Natural killer cell treated with Interleukin-12 subunit alpha and Interleukin-12 subunit beta and Interleukin-15 and Interleukin-18, amount 100 ng/mL, for 72 hours (primary cell): ENCODE data around the gene KCNIP4. TPM values are rescaled to one million over a fixed set of nuclear protein-coding genes. Genes with fewer than 3 reads are reported as not detected.
A peak's percentile ranks its signal among the peaks of the same experiment; 100 is the strongest.

Source experiments
- ATAC-seq, 2 donors: fragments of 150-1000 bp; cut with Tn5 transposase in 1 of 2; sonication (Bioruptor Pico), chemical (Tn5 transposase) in 1 of 2; 2 replicates each; pipeline ENCODE4 v1.10.0; 2021
- DNase-seq: peaks from one replicate; pipeline ENCODE4 v3.0.0; 2022; ENCODE audit warnings: low spot score
- H3K27ac Mint-ChIP-seq, 2 donors: 1 replicate in 1 of 2; 2 replicates in 1 of 2; pipeline ENCODE4 v1.8.0; 2022; ENCODE audit warnings: mixed read lengths in 2 of 2, mild to moderate bottlenecking in 1 of 2, moderate library complexity in 1 of 2
- H3K27me3 Mint-ChIP-seq, 2 donors: 1 replicate in 1 of 2; 2 replicates in 1 of 2; pipeline ENCODE4 v1.8.0; 2022; ENCODE audit warnings: mixed read lengths in 2 of 2
- H3K36me3 Mint-ChIP-seq: one replicate; pipeline ENCODE4 v1.8.0; 2022; ENCODE audit warnings: mixed read lengths
- H3K4me1 Mint-ChIP-seq, 2 donors: 1 replicate in 1 of 2; 2 replicates in 1 of 2; pipeline ENCODE4 v1.8.0; 2022; ENCODE audit warnings: low read depth in 2 of 2, mixed read lengths in 2 of 2, mild to moderate bottlenecking in 1 of 2
- H3K4me3 Mint-ChIP-seq: one replicate; pipeline ENCODE4 v1.8.0; 2022; ENCODE audit warnings: mixed read lengths
- H3K9me3 Mint-ChIP-seq: 2 replicates; pipeline ENCODE4 v1.8.0; 2022; ENCODE audit warnings: mixed read lengths
- total RNA-seq, 2 donors: library from RNA; stranded (reverse); gene quantifications; one replicate each; pipeline ENCODE4 v1.2.3, GENCODE V29; 2022

Gene KCNIP4
- total RNA-seq, 2 donors from 2014 or later, result not detected

- no peak for DNase-seq
- Mint-ChIP-seq H3K4me1 (no peaks in the 10 kb centered on the region), H3K36me3 (peaks cover 6% of the 10 kb centered on the region), H3K27me3 (no peaks in the 10 kb centered on the region), H3K9me3 (peaks cover 7% of the 10 kb centered on the region), H3K27ac (no peak overlapping the region), H3K4me3 (no peak overlapping the region)
- no peak for ATAC-seq
Measured at GRCh38 chr4:20925176-20925575, 1023.4 kb downstream of the KCNIP4 start.

- Mint-ChIP-seq H3K4me3 (no peak overlapping the region), H3K9me3 (peaks cover 7% of the 10 kb centered on the region), H3K27ac (no peak overlapping the region), H3K4me1 (peaks cover 2 to 6% of the 10 kb centered on the region in 2 donors), H3K27me3 (no peaks in the 10 kb centered on the region), H3K36me3 (no peaks in the 10 kb centered on the region)
- no peak for DNase-seq
- ATAC-seq, result no peak
Measured at GRCh38 chr4:20922962-20923361, 1025.6 kb downstream of the KCNIP4 start.

- no peak for DNase-seq
Measured at GRCh38 chr4:20916106-20916505, 1032.5 kb downstream of the KCNIP4 start.

GRCh38 chr4:20904966-20905365, 1043.6 kb downstream of the KCNIP4 start:
- Mint-ChIP-seq H3K27me3 (no peaks in the 10 kb centered on the region), H3K27ac (no peak overlapping the region), H3K36me3 (no peaks in the 10 kb centered on the region)

More at GRCh38 chr4:20916106-20916505, 1032.5 kb downstream of the KCNIP4 start:
- peak; percentile 66 to 71 for ATAC-seq
- Mint-ChIP-seq H3K36me3 (no peaks in the 10 kb centered on the region), H3K4me3 (peak overlapping the region; percentile 67), H3K27me3 (no peaks in the 10 kb centered on the region), H3K4me1 (peaks cover 13 to 22% of the 10 kb centered on the region in 2 donors), H3K9me3 (peaks cover 3% of the 10 kb centered on the region), H3K27ac (peak overlapping the region; percentile 15 to 47)

GRCh38 chr4:20901851-20902250, 1046.7 kb downstream of the KCNIP4 start:
- H3K9me3 Mint-ChIP-seq, result peaks cover 2% of the 10 kb centered on the region
- H3K27me3 Mint-ChIP-seq, result no peaks in the 10 kb centered on the region
- DNase-seq (no peak), ATAC-seq (no peak)
- H3K4me1 Mint-ChIP-seq, result peaks cover 14 to 16% of the 10 kb centered on the region in 2 donors
- no peak overlapping the region for H3K27ac Mint-ChIP-seq
- H3K36me3 Mint-ChIP-seq, result no peaks in the 10 kb centered on the region
- H3K4me3 Mint-ChIP-seq, result no peak overlapping the region

More at GRCh38 chr4:20904966-20905365, 1043.6 kb downstream of the KCNIP4 start:
- H3K9me3 Mint-ChIP-seq, result no peaks in the 10 kb centered on the region
- DNase-seq, result no peak
- H3K4me1 Mint-ChIP-seq, result peaks cover 0 to 3% of the 10 kb centered on the region in 2 donors
- no peak overlapping the region for H3K4me3 Mint-ChIP-seq
- ATAC-seq, result no peak

DNA sequence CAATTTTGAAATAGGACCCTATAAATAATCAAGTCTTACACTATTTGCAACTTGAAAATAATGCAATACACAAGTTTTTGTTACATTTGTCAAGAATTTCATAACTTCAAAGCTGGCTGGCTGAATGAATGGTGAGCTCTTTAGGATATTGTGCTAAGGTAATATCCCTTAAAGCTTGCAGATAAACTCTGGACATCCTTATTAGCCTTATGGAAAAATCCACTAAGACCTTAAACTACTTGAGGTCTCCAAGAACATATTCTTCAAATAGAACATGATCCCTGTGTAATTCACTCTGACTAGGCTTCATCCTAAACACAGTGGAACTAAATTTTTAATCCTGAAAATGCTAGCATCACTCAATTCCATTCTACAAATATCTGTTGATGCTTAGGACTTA, 1049.0 kb downstream of the KCNIP4 start:
- Mint-ChIP-seq H3K27ac (no peak overlapping the region), H3K4me3 (no peak overlapping the region), H3K36me3 (no peaks in the 10 kb centered on the region), H3K4me1 (peaks cover 30 to 31% of the 10 kb centered on the region in 2 donors), H3K27me3 (no peaks in the 10 kb centered on the region), H3K9me3 (peaks cover 6% of the 10 kb centered on the region)
- DNase-seq (no peak), ATAC-seq (no peak)

DNA sequence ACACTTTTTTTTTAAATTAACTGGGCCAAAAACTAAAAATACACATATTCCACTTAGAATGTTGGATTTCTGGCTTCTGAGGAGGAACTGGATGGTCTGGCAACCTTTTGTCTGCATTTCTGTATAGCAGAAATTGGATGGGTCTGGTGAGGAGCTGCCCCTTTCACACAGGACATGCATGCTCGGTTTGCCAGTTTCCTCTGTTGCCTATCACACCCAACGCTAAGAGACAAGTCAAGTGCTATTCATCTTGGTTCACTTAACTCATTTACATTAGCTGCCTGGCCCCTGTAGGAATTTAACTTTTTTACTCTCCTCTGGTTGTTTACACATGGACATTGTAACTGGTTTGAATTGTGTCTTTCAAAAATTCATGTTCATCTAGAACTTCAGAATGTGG, 1052.6 kb downstream of the KCNIP4 start:
- H3K36me3 Mint-ChIP-seq, result no peaks in the 10 kb centered on the region
- no peaks in the 10 kb centered on the region for H3K27me3 Mint-ChIP-seq
- peaks cover 31% of the 10 kb centered on the region in 2 donors for H3K4me1 Mint-ChIP-seq
- no peak for DNase-seq
- peak overlapping the region; percentile 9 for H3K4me3 Mint-ChIP-seq
- no peak for ATAC-seq
- H3K9me3 Mint-ChIP-seq, result peaks cover 10% of the 10 kb centered on the region
- H3K27ac Mint-ChIP-seq, result peak overlapping the region; percentile 48 to 87

GRCh38 chr4:20895208-20895607, 1053.4 kb downstream of the KCNIP4 start:
- peak overlapping the region; percentile 7 for H3K4me3 Mint-ChIP-seq
- H3K27ac Mint-ChIP-seq, result peak overlapping the region in 1 of 2 donors; percentile 50
- H3K36me3 Mint-ChIP-seq, result no peaks in the 10 kb centered on the region
- peaks cover 10% of the 10 kb centered on the region for H3K9me3 Mint-ChIP-seq
- H3K27me3 Mint-ChIP-seq, result no peaks in the 10 kb centered on the region
- no peak for ATAC-seq
- DNase-seq, result no peak
- H3K4me1 Mint-ChIP-seq, result peaks cover 31% of the 10 kb centered on the region in 2 donors

DNA sequence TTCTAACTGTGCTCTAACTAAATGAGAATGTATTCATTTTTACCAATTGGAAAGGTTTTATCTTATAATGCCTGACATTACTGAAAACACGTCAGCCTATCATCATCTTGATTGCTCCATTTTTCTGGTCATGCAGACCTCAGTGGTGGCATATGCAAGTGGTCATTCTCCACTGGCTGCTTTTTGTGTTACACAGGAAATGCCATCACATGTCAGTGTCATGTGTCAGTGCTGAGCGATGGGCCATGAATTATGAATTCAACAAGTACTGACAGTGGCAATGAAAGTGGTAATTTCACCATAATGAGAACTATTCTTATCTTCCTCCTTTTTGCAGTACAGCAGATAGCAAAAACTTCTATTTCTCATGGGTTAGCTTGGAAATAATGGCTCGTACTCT, 1057.8 kb downstream of the KCNIP4 start:
- H3K36me3 Mint-ChIP-seq, result no peaks in the 10 kb centered on the region
- peaks cover 9% of the 10 kb centered on the region in 2 donors for H3K4me1 Mint-ChIP-seq
- H3K27me3 Mint-ChIP-seq, result no peaks in the 10 kb centered on the region
- DNase-seq (no peak), ATAC-seq (no peak)
- peaks cover 8% of the 10 kb centered on the region for H3K9me3 Mint-ChIP-seq
- no peak overlapping the region for H3K27ac Mint-ChIP-seq
- no peak overlapping the region for H3K4me3 Mint-ChIP-seq

GRCh38 chr4:20889901-20890300, 1058.7 kb downstream of the KCNIP4 start:
- H3K9me3 Mint-ChIP-seq, result peaks cover 5% of the 10 kb centered on the region
- H3K27me3 Mint-ChIP-seq, result no peaks in the 10 kb centered on the region
- H3K4me1 Mint-ChIP-seq, result peaks cover 3 to 4% of the 10 kb centered on the region in 2 donors
- ATAC-seq (no peak), DNase-seq (no peak)
- peaks cover 4% of the 10 kb centered on the region for H3K36me3 Mint-ChIP-seq
- no peak overlapping the region for H3K4me3 Mint-ChIP-seq
- no peak overlapping the region for H3K27ac Mint-ChIP-seq

- Mint-ChIP-seq H3K9me3 (no peaks in the 10 kb centered on the region), H3K36me3 (peaks cover 4% of the 10 kb centered on the region), H3K27ac (no peak overlapping the region), H3K4me1 (peaks cover 0 to 8% of the 10 kb centered on the region in 2 donors), H3K4me3 (no peak overlapping the region), H3K27me3 (no peaks in the 10 kb centered on the region)
- DNase-seq (no peak), ATAC-seq (no peak)
Measured at GRCh38 chr4:20883677-20884076, 1064.9 kb downstream of the KCNIP4 start.

DNA sequence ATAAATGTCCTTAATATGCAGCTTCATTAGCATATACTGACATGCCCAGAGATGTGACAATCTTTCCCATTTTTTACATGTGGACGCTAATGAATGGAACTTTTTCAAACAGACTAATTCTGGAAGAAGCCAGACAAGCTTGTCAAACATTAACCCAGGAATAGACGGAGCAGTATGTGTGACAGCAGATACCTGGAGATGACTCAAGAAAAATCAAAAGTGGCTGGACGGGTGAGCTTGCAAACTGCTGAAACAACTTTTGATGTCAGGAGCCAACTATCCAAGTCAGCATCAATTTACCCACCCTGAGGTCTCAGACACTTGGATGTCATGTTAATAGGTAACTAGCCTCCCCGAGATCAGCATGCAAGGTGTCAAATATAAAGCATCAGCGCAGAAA, 1065.3 kb downstream of the KCNIP4 start:
- Mint-ChIP-seq H3K9me3 (peaks cover 3% of the 10 kb centered on the region), H3K4me1 (peaks cover 0 to 8% of the 10 kb centered on the region in 2 donors), H3K27ac (no peak overlapping the region), H3K36me3 (peaks cover 7% of the 10 kb centered on the region), H3K4me3 (no peak overlapping the region), H3K27me3 (peaks cover 0 to under 1% of the 10 kb centered on the region in 2 donors)
- no peak for ATAC-seq
- no peak for DNase-seq

- Mint-ChIP-seq H3K27ac (no peak overlapping the region), H3K36me3 (peaks cover 9% of the 10 kb centered on the region), H3K9me3 (peaks cover 3% of the 10 kb centered on the region), H3K27me3 (peaks cover 0 to 2% of the 10 kb centered on the region in 2 donors), H3K4me3 (peak overlapping the region; percentile 63), H3K4me1 (peaks cover 0 to 8% of the 10 kb centered on the region in 2 donors)
- ATAC-seq (no peak), DNase-seq (no peak)
Measured at GRCh38 chr4:20882500-20882899, 1066.1 kb downstream of the KCNIP4 start.

DNA sequence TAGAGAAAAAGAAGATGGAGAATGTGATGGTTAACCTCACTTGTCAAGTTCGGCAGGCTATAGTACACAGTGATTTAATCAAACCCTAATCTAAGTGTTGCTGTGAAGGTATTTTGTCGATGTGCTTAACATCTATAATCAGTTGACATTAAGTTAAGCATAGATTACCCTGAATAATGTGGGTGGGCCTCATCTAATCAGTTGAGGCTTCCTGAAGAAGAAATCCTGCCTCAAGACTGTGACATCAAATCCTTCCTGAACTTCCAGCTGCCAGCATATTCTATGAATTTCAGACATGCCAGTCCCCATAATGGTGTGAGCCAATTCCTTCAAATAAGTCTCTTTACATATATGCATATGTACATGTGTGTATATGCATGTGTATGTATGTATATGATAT, 1066.9 kb downstream of the KCNIP4 start:
- peaks cover 0 to 8% of the 10 kb centered on the region in 2 donors for H3K4me1 Mint-ChIP-seq
- peaks cover 0 to 2% of the 10 kb centered on the region in 2 donors for H3K27me3 Mint-ChIP-seq
- no peak for DNase-seq
- H3K27ac Mint-ChIP-seq, result no peak overlapping the region
- no peak overlapping the region for H3K4me3 Mint-ChIP-seq
- peaks cover 3% of the 10 kb centered on the region for H3K9me3 Mint-ChIP-seq
- H3K36me3 Mint-ChIP-seq, result peaks cover 9% of the 10 kb centered on the region
- ATAC-seq, result no peak

- H3K4me3 Mint-ChIP-seq, result no peak overlapping the region
- H3K4me1 Mint-ChIP-seq, result peaks cover 0 to 8% of the 10 kb centered on the region in 2 donors
- H3K27me3 Mint-ChIP-seq, result peaks cover 0 to 2% of the 10 kb centered on the region in 2 donors
- H3K9me3 Mint-ChIP-seq, result peaks cover 4% of the 10 kb centered on the region
- DNase-seq (no peak), ATAC-seq (no peak)
- no peak overlapping the region for H3K27ac Mint-ChIP-seq
- H3K36me3 Mint-ChIP-seq, result peaks cover 5% of the 10 kb centered on the region
Measured at GRCh38 chr4:20878806-20879205, 1069.8 kb downstream of the KCNIP4 start.
